SU-DHL-6 (cell line): Measurements from ENCODE around the gene LRRK1.

Experiments
- EZH2phosphoT487 ChIP-seq: fragments of 200-600 bp; sonication (generic), shearing (Covaris generic); conservative IDR thresholded peaks from 2 replicates; pipeline ENCODE4 v1.6.1; 2018; ENCODE audit warnings: mild to moderate bottlenecking, antibody characterized with exemption, low read length, moderate library complexity, mixed read lengths
- TF ChIP-seq, protein P1 (sequence below): fragments of 200-600 bp; sonication (generic); IDR thresholded peaks from one replicate; pipeline ENCODE4 v1.5.1; 2017; ENCODE audit warnings: antibody characterized with exemption, mild to moderate bottlenecking, low read length, moderate library complexity; ENCODE audit not compliant: insufficient read depth, poor library complexity, severe bottlenecking

DNA sequence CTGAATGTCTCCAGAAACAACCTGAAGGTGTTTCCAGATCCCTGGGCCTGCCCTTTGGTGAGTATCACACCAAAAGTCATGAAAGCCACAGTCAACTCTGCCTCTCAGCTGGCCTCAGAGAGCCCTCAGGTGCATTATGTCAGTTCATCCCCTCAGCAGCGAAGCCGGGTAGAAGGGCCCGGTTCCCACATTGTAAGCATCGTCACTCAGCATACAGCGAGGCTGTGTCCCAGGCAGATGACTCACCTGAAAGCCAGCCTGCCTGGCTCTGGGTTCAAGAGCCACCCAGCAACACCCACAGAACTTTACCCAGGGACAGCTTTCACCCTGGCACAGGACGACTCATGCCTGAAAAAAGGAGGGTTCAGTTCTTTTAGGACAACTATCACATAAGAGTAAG is 91.6 kb downstream of the LRRK1 start:
- TF ChIP-seq, protein P1, sequence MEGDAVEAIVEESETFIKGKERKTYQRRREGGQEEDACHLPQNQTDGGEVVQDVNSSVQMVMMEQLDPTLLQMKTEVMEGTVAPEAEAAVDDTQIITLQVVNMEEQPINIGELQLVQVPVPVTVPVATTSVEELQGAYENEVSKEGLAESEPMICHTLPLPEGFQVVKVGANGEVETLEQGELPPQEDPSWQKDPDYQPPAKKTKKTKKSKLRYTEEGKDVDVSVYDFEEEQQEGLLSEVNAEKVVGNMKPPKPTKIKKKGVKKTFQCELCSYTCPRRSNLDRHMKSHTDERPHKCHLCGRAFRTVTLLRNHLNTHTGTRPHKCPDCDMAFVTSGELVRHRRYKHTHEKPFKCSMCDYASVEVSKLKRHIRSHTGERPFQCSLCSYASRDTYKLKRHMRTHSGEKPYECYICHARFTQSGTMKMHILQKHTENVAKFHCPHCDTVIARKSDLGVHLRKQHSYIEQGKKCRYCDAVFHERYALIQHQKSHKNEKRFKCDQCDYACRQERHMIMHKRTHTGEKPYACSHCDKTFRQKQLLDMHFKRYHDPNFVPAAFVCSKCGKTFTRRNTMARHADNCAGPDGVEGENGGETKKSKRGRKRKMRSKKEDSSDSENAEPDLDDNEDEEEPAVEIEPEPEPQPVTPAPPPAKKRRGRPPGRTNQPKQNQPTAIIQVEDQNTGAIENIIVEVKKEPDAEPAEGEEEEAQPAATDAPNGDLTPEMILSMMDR = no peak
- no peak for TF ChIP-seq EZH2phosphoT487
